IMR-90 (cell line): ENCODE data around the gene FKBP11. TPM values are rescaled to one million over a fixed set of nuclear protein-coding genes. Genes with fewer than 3 reads are reported as not detected.

Experiments
- ATAC-seq: fragments of 200-7000 bp; cut with Tn5 transposase; 2 replicates; pipeline ENCODE4 v1.9.1; 2020; ENCODE audit warnings: low read depth, mild to moderate bottlenecking, moderate library complexity
- BruUV-seq: library from RNA; stranded (reverse); fragments of 400-500 nt; replicated peaks from 2 replicates; lab custom pipeline; 2021; lab: Mats Ljungman, UMichigan
- CTCF ChIA-PET: fragments of 300-600 bp; formaldehyde crosslinking; extraction: SDS; loops from one replicate; lab custom pipeline; 2021; ENCODE audit warnings: antibody characterized with exemption; lab: Yijun Ruan, JAX
- POLR2A ChIA-PET: fragments of 300-600 bp; sonication (Branson Sonifier 250); formaldehyde crosslinking; loops from one replicate; lab custom pipeline; 2022; ENCODE audit warnings: antibody characterized with exemption; ENCODE audit not compliant: unreplicated experiment; lab: Charles Lee
- DNase-seq: peaks from one replicate; pipeline ENCODE4 v3.0.0; 2013
- H2AFZ ChIP-seq: replicated peaks from 2 replicates; pipeline ENCODE3; 2013; ENCODE audit warnings: low read length, mild to moderate bottlenecking; ENCODE audit not compliant: poor library complexity
- H2AK5ac ChIP-seq: 2 replicates; pipeline ENCODE4 v1.6.1; 2013; ENCODE audit warnings: low read depth, low read length, inconsistent platforms
- H2AK9ac ChIP-seq: replicated peaks from 2 replicates; pipeline ENCODE3; 2013; ENCODE audit warnings: mild to moderate bottlenecking, low read depth, low read length, moderate library complexity; ENCODE audit not compliant: poor library complexity
- H2BK120ac ChIP-seq: 2 replicates; pipeline ENCODE4 v1.6.1; 2013; ENCODE audit warnings: low read depth, low read length, inconsistent platforms
- H2BK15ac ChIP-seq: 3 replicates; pipeline ENCODE4 v1.6.1; 2013; ENCODE audit warnings: low read depth, low read length, inconsistent platforms
- H2BK20ac ChIP-seq: 2 replicates; pipeline ENCODE4 v1.6.1; 2013; ENCODE audit warnings: low read depth, mild to moderate bottlenecking, inconsistent platforms, low read length, moderate library complexity
- H2BK5ac ChIP-seq: 2 replicates; pipeline ENCODE4 v1.6.1; 2013; ENCODE audit warnings: mild to moderate bottlenecking, low read depth, low read length, inconsistent platforms; ENCODE audit not compliant: poor library complexity, severe bottlenecking
- H3K14ac ChIP-seq: replicated peaks from 2 replicates; pipeline ENCODE4 v1.6.1; 2013; ENCODE audit warnings: low read depth, low read length, inconsistent platforms
- H3K18ac ChIP-seq: 2 replicates; pipeline ENCODE4 v1.6.1; 2013; ENCODE audit warnings: low read depth, low read length, control low read depth
- H3K23ac ChIP-seq: 2 replicates; pipeline ENCODE4 v1.6.1; 2013; ENCODE audit warnings: low read depth, low read length, inconsistent platforms
- H3K27ac ChIP-seq: 2 replicates; pipeline ENCODE4 v1.5.1; 2013; ENCODE audit warnings: mild to moderate bottlenecking, control low read depth, low read length; ENCODE audit not compliant: insufficient read depth
- H3K27me3 ChIP-seq: 2 replicates; pipeline ENCODE4 v1.6.1; 2013; ENCODE audit warnings: low read length; ENCODE audit not compliant: control insufficient read depth, insufficient read depth
- H3K36me3 ChIP-seq: 2 replicates; pipeline ENCODE4 v1.6.1; 2013; ENCODE audit warnings: low read length, mixed read lengths; ENCODE audit not compliant: control insufficient read depth, insufficient read depth
- H3K4ac ChIP-seq: 2 replicates; pipeline ENCODE4 v1.6.1; 2013; ENCODE audit warnings: low read depth, low read length, inconsistent platforms
- H3K4me1 ChIP-seq: 2 replicates; pipeline ENCODE4 v1.6.1; 2013; ENCODE audit warnings: low read length, mixed read lengths; ENCODE audit not compliant: control insufficient read depth, insufficient read depth
- H3K4me2 ChIP-seq: 2 replicates; pipeline ENCODE4 v1.6.1; 2013; ENCODE audit warnings: low read depth, mild to moderate bottlenecking, control low read depth, low read length, moderate library complexity
- H3K4me3 ChIP-seq: 2 replicates; pipeline ENCODE4 v1.5.1; 2013; ENCODE audit warnings: low read depth, mild to moderate bottlenecking, control low read depth, low read length, moderate library complexity; ENCODE audit not compliant: insufficient read depth
- H3K56ac ChIP-seq: 2 replicates; pipeline ENCODE4 v1.6.1; 2013; ENCODE audit warnings: low read length, inconsistent platforms; ENCODE audit not compliant: insufficient read depth; ENCODE audit errors: extremely low read depth
- H3K79me1 ChIP-seq, 2 experiments: 2 replicates each; pipeline ENCODE4 v1.6.1; 2013; ENCODE audit warnings: low read length in 2 of 2, inconsistent platforms in 1 of 2, low read depth in 1 of 2
- H3K9ac ChIP-seq: 2 replicates; pipeline ENCODE4 v1.6.1; 2013; ENCODE audit warnings: low read depth, low read length, control low read depth
- H3K9me1 ChIP-seq: 2 replicates; pipeline ENCODE4 v1.6.1; 2013; ENCODE audit warnings: low read length, inconsistent platforms; ENCODE audit not compliant: insufficient read depth
- H3K9me3 ChIP-seq: 2 replicates; pipeline ENCODE4 v1.6.1; 2013; ENCODE audit warnings: low read length; ENCODE audit not compliant: control insufficient read depth, insufficient read depth
- H4K20me1 ChIP-seq: 2 replicates; pipeline ENCODE4 v1.6.1; 2013; ENCODE audit warnings: low read length, inconsistent platforms; ENCODE audit not compliant: insufficient read depth
- H4K5ac ChIP-seq: 2 replicates; pipeline ENCODE4 v1.6.1; 2013; ENCODE audit warnings: mild to moderate bottlenecking, low read depth, low read length, control low read depth
- H4K8ac ChIP-seq, 2 experiments: 2 replicates each; pipeline ENCODE4 v1.6.1; 2013; ENCODE audit warnings: low read depth in 2 of 2, low read length in 2 of 2, control low read depth in 1 of 2, inconsistent platforms in 1 of 2
- H4K91ac ChIP-seq: 2 replicates; pipeline ENCODE4 v1.6.1; 2013; ENCODE audit warnings: low read depth, low read length, inconsistent platforms; ENCODE audit not compliant: insufficient read depth
- FOS ChIP-seq: fragments of 150-350 bp; IDR thresholded peaks from 2 replicates; pipeline ENCODE4 v1.6.1; 2016; ENCODE audit warnings: low read depth, low read length
- MAFK ChIP-seq: IDR thresholded peaks from 2 replicates; pipeline ENCODE4 v1.6.1; 2012; ENCODE audit warnings: low read depth, low read length, improper control_type of control experiment
- POLR2A ChIP-seq: IDR thresholded peaks from 2 replicates; pipeline ENCODE4 v1.6.1; 2012; ENCODE audit warnings: mild to moderate bottlenecking, low read depth, low read length
- USF2 ChIP-seq: fragments of 150-350 bp; IDR thresholded peaks from 2 replicates; pipeline ENCODE4 v1.6.1; 2017; ENCODE audit warnings: mild to moderate bottlenecking, antibody characterized with exemption, low read length, low read depth
- WGBS, 2 experiments: methylation state at CpG; one replicate each; pipeline versions ENCODE4 v1.1.5 to v1.1.7; 2013; ENCODE audit warnings: missing lambda C conversion rate in 2 of 2; ENCODE audit not compliant: insufficient read length in 1 of 2; ENCODE audit errors: extremely low coverage in 2 of 2; 5-methylcytosine and 5-hydroxymethylcytosine counted together
- dilution Hi-C: fragments of 300-500 bp; cut with HindIII; formaldehyde crosslinking; loops from one replicate; pipeline ENCODE4 v1.14.3; 2018; ENCODE audit warnings: low sequenced_read_pairs; ENCODE audit not compliant: unreplicated experiment
- in situ Hi-C: fragments of 300-500 bp; cut with MboI; formaldehyde crosslinking; loops from 3 replicates; pipeline ENCODE4 v1.14.3; 2019; ENCODE audit warnings: low sequenced_read_pairs, inconsistent platforms, mixed read lengths
- intact Hi-C: fragments of 100-400 bp; cut with micrococcal nuclease; formaldehyde crosslinking; loops from 2 replicates; pipeline ENCODE4 v1.10.0; 2022
- polyA plus RNA-seq, 3 experiments: library from polyadenylated mRNA; depleted of rRNA; stranded (reverse); fragments of >200 nt; gene quantifications; 2 replicates each; pipeline ENCODE4 v1.2.3, GENCODE V29; 2012; ENCODE audit warnings: low replicate concordance in 1 of 3
- total RNA-seq: library from RNA; depleted of rRNA; stranded (reverse); fragments of >200 nt; gene quantifications from 2 replicates; pipeline ENCODE4 v1.2.3, GENCODE V29; 2012
- TF ChIP-seq, protein P1 (sequence below): conservative IDR thresholded peaks from 2 replicates; pipeline ENCODE4 v1.5.1; 2012; ENCODE audit warnings: mild to moderate bottlenecking, low read depth, low read length, improper control_type of control experiment

FKBP11 gene
- total and polyA plus RNA-seq, 2 of the 4 experiments (the other 2 are of a cell fraction): 5.0 to 40.0 TPM

- in situ Hi-C loops: no loop called here
- no peak overlapping the region for H3K56ac ChIP-seq
- H2AK9ac ChIP-seq: no peak overlapping the region
Observed at GRCh38 chr12:48934312-48934706, 9.0 kb upstream of the FKBP11 start.

More at GRCh38 chr12:48934312-48934706, 9.0 kb upstream of the FKBP11 start:
- peaks cover 52% of the 10 kb centered on the region for H3K36me3 ChIP-seq
- DNase-seq (no peak), ATAC-seq (no peak)
- no peak overlapping the region for H2AK5ac ChIP-seq
- H3K4me1 ChIP-seq: peaks cover 8% of the 10 kb centered on the region
- H3K9me3 ChIP-seq: no peaks in the 10 kb centered on the region
- no peak overlapping the region for H3K4me2 ChIP-seq
- no TSS peak for BruUV-seq
- H4K91ac ChIP-seq: no peak overlapping the region
- ChIA-PET POLR2A (no interaction called here), CTCF (interaction anchor here (0.9 kb wide), 1 partner anchor 30 kb away, joined by 4 read pairs; a partner anchor contains a TSS)
- WGBS, 2 experiments: no CpG with 5 or more reads among the region's 1 CpG
- no peak overlapping the region for H3K14ac ChIP-seq
- H4K5ac ChIP-seq: no peak overlapping the region
- H3K9ac ChIP-seq: no peak overlapping the region
- H3K9me1 ChIP-seq: peaks cover 6% of the 10 kb centered on the region
- no peak overlapping the region for H3K4me3 ChIP-seq
- H4K20me1 ChIP-seq: peaks cover 42% of the 10 kb centered on the region
- no peak overlapping the region for H2BK120ac ChIP-seq
- no peak overlapping the region for H2AFZ ChIP-seq
- H3K4ac ChIP-seq: no peak overlapping the region
- no peak overlapping the region for H4K8ac ChIP-seq
- no peak overlapping the region for H2BK15ac ChIP-seq
- no peak overlapping the region for H3K23ac ChIP-seq
- no peaks in the 10 kb centered on the region for H3K27me3 ChIP-seq
- H2BK20ac ChIP-seq: no peak overlapping the region
- no peak overlapping the region for H2BK5ac ChIP-seq
- H3K18ac ChIP-seq: no peak overlapping the region
- H3K79me1 ChIP-seq: peaks cover 16 to 62% of the 10 kb centered on the region in 2 experiments; a peak in 3 of 4 replicates
- intact Hi-C loops (no loop called here), dilution Hi-C loops (no loop called here)
- H3K27ac ChIP-seq: no peak overlapping the region
- TF ChIP-seq, protein P1, sequence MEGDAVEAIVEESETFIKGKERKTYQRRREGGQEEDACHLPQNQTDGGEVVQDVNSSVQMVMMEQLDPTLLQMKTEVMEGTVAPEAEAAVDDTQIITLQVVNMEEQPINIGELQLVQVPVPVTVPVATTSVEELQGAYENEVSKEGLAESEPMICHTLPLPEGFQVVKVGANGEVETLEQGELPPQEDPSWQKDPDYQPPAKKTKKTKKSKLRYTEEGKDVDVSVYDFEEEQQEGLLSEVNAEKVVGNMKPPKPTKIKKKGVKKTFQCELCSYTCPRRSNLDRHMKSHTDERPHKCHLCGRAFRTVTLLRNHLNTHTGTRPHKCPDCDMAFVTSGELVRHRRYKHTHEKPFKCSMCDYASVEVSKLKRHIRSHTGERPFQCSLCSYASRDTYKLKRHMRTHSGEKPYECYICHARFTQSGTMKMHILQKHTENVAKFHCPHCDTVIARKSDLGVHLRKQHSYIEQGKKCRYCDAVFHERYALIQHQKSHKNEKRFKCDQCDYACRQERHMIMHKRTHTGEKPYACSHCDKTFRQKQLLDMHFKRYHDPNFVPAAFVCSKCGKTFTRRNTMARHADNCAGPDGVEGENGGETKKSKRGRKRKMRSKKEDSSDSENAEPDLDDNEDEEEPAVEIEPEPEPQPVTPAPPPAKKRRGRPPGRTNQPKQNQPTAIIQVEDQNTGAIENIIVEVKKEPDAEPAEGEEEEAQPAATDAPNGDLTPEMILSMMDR: peak; percentile 22; the same call in 1 of the 2 replicates
- no peak for TF ChIP-seq MAFK
- TF ChIP-seq POLR2A: no peak
- TF ChIP-seq USF2: no peak
- TF ChIP-seq FOS: no peak
